GM23338 (cell line): ENCODE data around the gene DCAF5. TPM values are rescaled to one million over a fixed set of nuclear protein-coding genes. Genes with fewer than 3 reads are reported as not detected.

Experiments used
- ATAC-seq: fragments of 200-7000 bp; cut with Tn5 transposase; 3 replicates; pipeline ENCODE4 v1.9.1; 2020
- DNase-seq: peaks from one replicate; pipeline ENCODE4 v3.0.0-alpha.2; 2015; ENCODE audit warnings: low spot score
- H2AFZ ChIP-seq: fragments of 200-600 bp; sonication (generic); 2 replicates; pipeline ENCODE4 v1.8.0; 2016; ENCODE audit warnings: antibody characterized with exemption, mild to moderate bottlenecking, moderate library complexity
- H3F3A ChIP-seq: fragments of 200-600 bp; sonication (generic); replicated peaks from 2 replicates; pipeline ENCODE4 v1.8.0; 2017; ENCODE audit warnings: antibody characterized with exemption, mixed run types, low read depth
- H3K27ac ChIP-seq: fragments of 200-600 bp; sonication (generic); 2 replicates; pipeline ENCODE4 v1.6.1; 2016; ENCODE audit warnings: low read depth
- H3K27me3 ChIP-seq: fragments of 200-600 bp; sonication (generic); 2 replicates; pipeline ENCODE4 v1.8.0; 2016; ENCODE audit warnings: mild to moderate bottlenecking, mixed run types, moderate library complexity; ENCODE audit not compliant: insufficient read depth
- H3K36me3 ChIP-seq: fragments of 200-600 bp; sonication (generic); 2 replicates; pipeline ENCODE4 v1.8.0; 2016; ENCODE audit warnings: mild to moderate bottlenecking; ENCODE audit not compliant: insufficient read depth
- H3K4me1 ChIP-seq: fragments of 200-600 bp; sonication (generic); 2 replicates; pipeline ENCODE4 v1.8.0; 2016; ENCODE audit warnings: mild to moderate bottlenecking, moderate library complexity; ENCODE audit not compliant: insufficient read depth
- H3K4me2 ChIP-seq: fragments of 200-600 bp; sonication (generic); 2 replicates; pipeline ENCODE4 v1.7.1; 2017; ENCODE audit warnings: mixed run types
- H3K4me3 ChIP-seq: fragments of 200-600 bp; sonication (generic); 2 replicates; pipeline ENCODE4 v1.6.1; 2016; ENCODE audit warnings: mixed run types
- H3K79me2 ChIP-seq: fragments of 200-600 bp; sonication (generic); replicated peaks from 2 replicates; pipeline ENCODE4 v1.8.0; 2017; ENCODE audit warnings: mild to moderate bottlenecking; ENCODE audit not compliant: insufficient read depth
- H3K9me2 ChIP-seq: fragments of 200-600 bp; sonication (generic); 2 replicates; pipeline ENCODE4 v1.8.0; 2017; ENCODE audit not compliant: insufficient read depth
- H4K20me1 ChIP-seq: fragments of 200-600 bp; sonication (generic); replicated peaks from 2 replicates; pipeline ENCODE4 v1.8.0; 2017; ENCODE audit warnings: mild to moderate bottlenecking; ENCODE audit not compliant: insufficient read depth
- H3K27ac Mint-ChIP-seq: 2 replicates; pipeline ENCODE4 v1.8.0; 2020; ENCODE audit warnings: inconsistent platforms, mild to moderate bottlenecking, moderate library complexity, mixed read lengths
- H3K27me3 Mint-ChIP-seq: 3 replicates; pipeline ENCODE4 v1.8.0; 2022; ENCODE audit warnings: low read depth, mild to moderate bottlenecking, moderate library complexity, mixed read lengths, inconsistent platforms; ENCODE audit not compliant: insufficient read depth, poor library complexity
- H3K36me3 Mint-ChIP-seq: 3 replicates; pipeline ENCODE4 v1.8.0; 2021; ENCODE audit warnings: low read depth, mild to moderate bottlenecking, inconsistent platforms, moderate library complexity, mixed read lengths
- H3K4me1 Mint-ChIP-seq: 3 replicates; pipeline ENCODE4 v1.8.0; 2020; ENCODE audit warnings: mild to moderate bottlenecking, inconsistent platforms, mixed read lengths
- H3K4me3 Mint-ChIP-seq: 3 replicates; pipeline ENCODE4 v1.8.0; 2021; ENCODE audit warnings: moderate library complexity, mild to moderate bottlenecking, inconsistent platforms, mixed read lengths
- H3K9me3 Mint-ChIP-seq: 3 replicates; pipeline ENCODE4 v1.8.0; 2020; ENCODE audit warnings: moderate library complexity, mild to moderate bottlenecking, inconsistent platforms, mixed read lengths
- CREB1 ChIP-seq: fragments of 250-450 bp; sonication (Bioruptor Pico); IDR thresholded peaks from 2 replicates; pipeline ENCODE4 v1.5.0; 2020; ENCODE audit warnings: low read depth, mild to moderate bottlenecking, moderate library complexity
- CTCF ChIP-seq, 2 experiments: fragments of 200-600 bp in 1 of 2; sonication (generic) in 1 of 2; conservative IDR thresholded peaks; 2 replicates each; pipeline versions ENCODE4 v1.5.1 to v1.6.1; 2016 to 2017; ENCODE audit warnings: antibody characterized with exemption in 2 of 2, low read depth in 2 of 2, mild to moderate bottlenecking in 2 of 2, moderate library complexity in 1 of 2
- ETS1 ChIP-seq: IDR thresholded peaks from 2 replicates; pipeline ENCODE4 v1.6.1; 2016; ENCODE audit warnings: antibody characterized with exemption
- EZH2 ChIP-seq: fragments of 200-600 bp; sonication (generic); IDR thresholded peaks from one replicate; pipeline ENCODE4 v1.8.0; 2017; ENCODE audit warnings: antibody characterized with exemption, mild to moderate bottlenecking, low read depth; ENCODE audit not compliant: unreplicated experiment
- EZH2phosphoT487 ChIP-seq: fragments of 200-600 bp; sonication (generic); IDR thresholded peaks from one replicate; pipeline ENCODE4 v1.8.1; 2018; ENCODE audit warnings: antibody characterized with exemption; ENCODE audit not compliant: unreplicated experiment
- NANOG ChIP-seq: IDR thresholded peaks from 2 replicates; pipeline ENCODE4 v1.6.1; 2016; ENCODE audit warnings: antibody characterized with exemption, borderline replicate concordance
- POLR2AphosphoS5 ChIP-seq: IDR thresholded peaks from 2 replicates; pipeline ENCODE4 v1.6.1; 2016; ENCODE audit warnings: antibody characterized with exemption, low read depth
- REST ChIP-seq: IDR thresholded peaks from one replicate; pipeline ENCODE4 v1.6.1; 2018; ENCODE audit warnings: antibody characterized with exemption; ENCODE audit not compliant: unreplicated experiment
- ZNF114 ChIP-seq: fragments of 250-450 bp; sonication (Bioruptor Pico); IDR thresholded peaks from 2 replicates; pipeline ENCODE4 v1.5.0; 2020; ENCODE audit warnings: mild to moderate bottlenecking, moderate library complexity
- ZNF462 ChIP-seq: fragments of 250-450 bp; sonication (Bioruptor Pico); IDR thresholded peaks from 2 replicates; pipeline ENCODE4 v1.5.0; 2020; ENCODE audit warnings: mild to moderate bottlenecking, moderate library complexity
- polyA plus RNA-seq: library from polyadenylated mRNA; unstranded; fragments of >200 nt; fragmentation: Nextera tagmentation; extraction: Ambion mirVana; gene quantifications from 2 replicates; pipeline ENCODE4 v1.2.1, GENCODE V29; 2016
- total RNA-seq: library from RNA; depleted of rRNA; stranded (reverse); fragments of >200 nt; shearing (Covaris generic); gene quantifications from 2 replicates; pipeline ENCODE4 v1.2.3, GENCODE V29; 2014

The DCAF5 gene
- total and polyA plus RNA-seq, 2 experiments from 2014 or later, result 14.0 to 15.2 TPM

DNA sequence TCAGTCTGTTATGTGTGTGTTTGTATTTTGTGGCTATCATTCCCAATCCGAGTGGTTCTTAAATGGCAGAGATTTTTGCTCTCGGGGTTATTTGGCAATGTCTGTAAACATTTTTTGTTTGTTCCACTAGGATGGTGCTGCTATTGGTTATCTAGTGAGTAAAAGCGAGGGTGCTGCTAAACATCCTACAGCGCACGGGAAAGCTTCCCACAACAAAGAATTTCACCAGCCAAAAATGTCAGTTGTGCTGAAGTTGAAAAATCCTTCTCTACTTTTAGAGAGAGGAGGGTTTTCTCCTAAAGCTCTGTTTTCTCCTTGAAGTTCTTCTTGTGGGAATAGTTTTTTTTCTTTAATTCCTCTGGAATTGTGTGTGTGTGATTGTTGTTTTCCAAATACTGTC, 40.8 kb upstream of the DCAF5 start:
- ATAC-seq (no peak), DNase-seq (no peak)
- Mint-ChIP-seq H3K27me3 (peaks cover 7% of the 10 kb centered on the region), H3K4me1 (peaks cover 13% of the 10 kb centered on the region), H3K9me3 (no peaks in the 10 kb centered on the region), H3K4me3 (no peak overlapping the region), H3K27ac (no peak overlapping the region), H3K36me3 (no peaks in the 10 kb centered on the region)
- peaks cover 47% of the 10 kb centered on the region for H3K79me2 ChIP-seq
- no peak overlapping the region for H3K4me2 ChIP-seq
- no peak overlapping the region for H3K27ac ChIP-seq
- no peak overlapping the region for H3K4me3 ChIP-seq
- no peaks in the 10 kb centered on the region for H3F3A ChIP-seq
- H3K36me3 ChIP-seq, result no peaks in the 10 kb centered on the region
- no peak overlapping the region for H2AFZ ChIP-seq
- no peaks in the 10 kb centered on the region for H3K9me2 ChIP-seq
- no peaks in the 10 kb centered on the region for H3K27me3 ChIP-seq
- no peaks in the 10 kb centered on the region; the same call in none of the 2 replicates for H4K20me1 ChIP-seq
- H3K4me1 ChIP-seq, result no peaks in the 10 kb centered on the region; the same call in 1 of the 2 replicates
- TF ChIP-seq POLR2AphosphoS5, result no peak
- no peak for TF ChIP-seq EZH2phosphoT487
- TF ChIP-seq ETS1, result no peak
- no peak for TF ChIP-seq ZNF462
- no peak for TF ChIP-seq NANOG
- TF ChIP-seq ZNF114 (CRISPR knock-in tag), result no peak
- no peak for TF ChIP-seq EZH2
- no peak for TF ChIP-seq CTCF (conservative IDR thresholded peaks at IDR 0.05; ENCODE audit: low read depth in 2 of 2)
- TF ChIP-seq REST, result no peak
- TF ChIP-seq CREB1 (CRISPR knock-in tag), result no peak
